ENCODE data around the gene CCDC74A.
"Not testable (repeated sequence)": the region's sequence is repeated elsewhere in the genome, so short reads cannot be mapped to it uniquely, and the experiment has no call there.

- TF ChIP-seq EZH2 (IDR thresholded peaks at IDR 0.05; ENCODE audit: low read depth); CTCF (conservative IDR thresholded peaks at IDR 0.05): not testable (repeated sequence)
Measured at GRCh38 chr2:131504082-131504750, 23.5 kb upstream of the CCDC74A start.
